Hematopoietic multipotent progenitor cell (in vitro differentiated cells): Measurements from ENCODE around the gene ARHGAP26. TPM values are rescaled to one million over a fixed set of nuclear protein-coding genes. Genes with fewer than 3 reads are reported as not detected.
A peak's percentile ranks its signal among the peaks of the same experiment; 100 is the strongest.

ENCODE experiments used
- DNase-seq, 3 donors: peaks; one replicate each; pipeline ENCODE4 v3.0.0-alpha.2; 2011 to 2015; ENCODE audit warnings: low read depth in 2 of 3, low spot score in 2 of 3
- total RNA-seq: library from RNA; depleted of rRNA; stranded (reverse); fragments of >200 nt; gene quantifications from one replicate; pipeline ENCODE4 v1.2.3, GENCODE V29; 2012

Gene ARHGAP26
- total RNA-seq, 1 donor = 14.5 TPM

DNA sequence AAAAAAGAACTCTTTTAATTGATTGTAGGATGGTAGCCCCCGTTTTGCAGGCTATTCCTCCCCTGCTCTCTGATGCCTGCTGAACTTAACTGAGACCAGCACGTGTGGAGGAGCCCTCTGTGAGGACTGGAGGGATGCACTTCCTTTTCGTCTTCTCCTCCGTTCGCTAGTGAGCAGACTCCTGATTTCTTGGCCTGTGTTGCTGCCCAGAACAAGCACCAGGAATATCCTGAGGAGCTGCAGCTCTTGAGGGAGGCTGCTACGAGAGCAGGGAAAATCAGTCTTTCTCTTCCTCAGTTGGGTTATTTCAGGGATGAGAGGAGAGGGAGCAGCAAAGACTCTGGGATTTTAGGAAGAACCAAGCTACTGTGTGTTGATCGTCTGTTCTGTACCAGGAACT lies 74.7 kb downstream of the ARHGAP26 start:
- DNase-seq = no peak

DNA sequence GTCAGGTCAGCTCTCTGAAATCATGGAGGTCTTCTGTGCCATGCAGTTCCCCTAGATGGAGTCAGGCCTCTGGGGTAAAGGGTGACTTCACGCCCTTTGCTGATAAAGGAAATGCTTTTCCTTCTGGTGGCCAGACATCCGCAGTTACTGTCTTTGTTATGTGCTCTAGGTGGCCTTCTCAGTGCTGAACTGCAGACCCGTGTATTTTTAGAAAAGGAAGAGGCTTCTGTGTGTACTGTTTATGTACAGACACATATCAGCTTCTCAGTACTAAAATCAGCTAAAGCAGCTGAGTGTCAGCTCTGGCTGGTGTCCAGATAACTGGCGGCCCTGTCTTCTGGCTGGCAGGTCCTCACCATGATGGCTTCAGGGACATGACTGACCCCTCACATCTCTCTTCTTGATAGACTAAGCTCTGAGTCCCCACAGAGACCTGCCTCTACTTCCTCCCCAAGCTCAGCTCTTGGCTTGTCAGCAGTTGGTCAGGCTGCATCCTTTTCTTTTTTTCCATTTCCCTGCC lies 75.3 kb downstream of the ARHGAP26 start:
- peak in 2 of 3 donors; percentile 7 to 20 for DNase-seq

DNA sequence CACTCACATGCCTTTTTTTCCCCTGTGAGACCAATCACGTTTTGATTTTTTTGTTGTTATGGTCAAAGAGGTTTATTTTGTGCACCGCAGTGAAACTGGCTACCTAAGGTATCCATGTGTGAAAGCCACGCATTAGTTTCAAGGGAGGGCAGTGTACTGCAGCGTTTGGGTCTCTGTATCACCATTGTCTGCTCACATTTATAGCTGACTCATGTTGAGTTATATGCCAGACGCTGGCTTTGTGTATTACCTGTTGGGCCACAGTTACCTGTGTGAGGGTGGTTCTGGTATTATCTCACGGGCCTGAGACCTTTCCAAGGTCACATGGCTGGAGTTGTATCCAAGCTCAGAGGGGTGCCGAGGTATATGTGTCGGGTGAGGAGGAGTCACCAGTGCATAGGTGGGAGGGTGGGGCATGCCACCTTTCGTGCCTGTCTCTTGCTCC lies 75.8 kb downstream of the ARHGAP26 start:
- DNase-seq = peak in 2 of 3 donors; percentile 17 to 24

DNA sequence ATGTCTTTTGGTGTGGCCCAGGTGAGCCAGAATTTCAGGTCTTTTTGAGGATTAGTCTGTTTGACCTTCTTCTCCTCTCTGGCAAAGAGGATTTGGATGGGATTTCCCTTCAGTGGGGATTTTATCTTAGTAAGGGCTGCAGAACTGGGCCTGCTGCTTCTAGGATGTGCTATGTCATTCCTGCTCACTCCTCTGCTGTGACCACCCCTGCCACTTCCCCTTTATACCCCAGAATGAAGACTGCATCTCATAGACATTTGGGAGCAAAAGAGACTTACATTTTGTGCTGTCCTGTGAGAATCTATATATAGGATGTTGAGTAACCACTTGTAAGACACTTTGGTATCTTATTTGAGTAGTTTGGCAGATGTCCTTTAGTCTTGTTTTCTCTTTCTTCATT lies 76.2 kb downstream of the ARHGAP26 start:
- DNase-seq = peak in 2 of 3 donors; percentile 63 to 77

DNA sequence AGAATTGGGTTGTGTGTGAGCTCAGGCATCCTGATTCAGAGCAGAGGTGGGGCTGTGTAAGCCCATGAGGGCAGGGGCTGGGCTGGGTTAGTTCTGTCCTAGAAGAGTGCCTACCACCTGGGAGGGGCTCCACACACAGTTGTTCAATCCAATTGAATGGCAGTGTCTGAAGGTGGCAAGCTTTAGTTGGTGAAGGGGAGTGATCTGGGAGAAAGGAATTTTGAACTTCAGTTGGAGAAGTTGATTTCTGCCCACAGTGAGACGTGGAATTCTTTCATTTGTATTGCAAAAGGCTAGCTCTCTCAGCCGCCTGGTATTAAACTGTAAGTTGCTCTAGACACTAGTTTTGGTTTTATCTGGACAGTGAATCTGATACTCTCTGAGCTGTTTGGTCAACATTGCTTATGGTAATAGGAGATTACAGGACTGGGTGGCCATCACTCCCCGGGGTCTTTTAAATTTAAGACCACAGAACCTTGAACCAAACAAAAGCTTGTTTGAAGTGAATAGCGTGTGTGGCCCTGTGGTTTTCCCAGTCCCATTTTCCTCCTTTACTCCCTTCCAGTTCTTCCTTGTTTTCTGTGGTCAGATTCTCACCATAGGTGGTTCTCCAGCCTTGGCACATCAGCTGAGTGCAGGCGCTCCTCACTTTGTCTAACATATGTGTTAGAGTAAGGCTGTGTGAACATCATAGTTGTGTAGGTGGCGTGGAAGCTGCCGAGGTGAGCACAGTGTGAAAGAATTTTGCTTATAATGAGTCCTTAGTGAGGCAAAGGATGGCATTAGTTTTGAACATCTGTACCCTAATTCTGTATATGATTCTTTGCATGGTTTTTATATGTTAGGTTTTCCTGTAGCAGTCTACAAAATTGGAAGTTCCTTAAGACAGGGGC lies 78.0 kb downstream of the ARHGAP26 start:
- no peak for DNase-seq

DNA sequence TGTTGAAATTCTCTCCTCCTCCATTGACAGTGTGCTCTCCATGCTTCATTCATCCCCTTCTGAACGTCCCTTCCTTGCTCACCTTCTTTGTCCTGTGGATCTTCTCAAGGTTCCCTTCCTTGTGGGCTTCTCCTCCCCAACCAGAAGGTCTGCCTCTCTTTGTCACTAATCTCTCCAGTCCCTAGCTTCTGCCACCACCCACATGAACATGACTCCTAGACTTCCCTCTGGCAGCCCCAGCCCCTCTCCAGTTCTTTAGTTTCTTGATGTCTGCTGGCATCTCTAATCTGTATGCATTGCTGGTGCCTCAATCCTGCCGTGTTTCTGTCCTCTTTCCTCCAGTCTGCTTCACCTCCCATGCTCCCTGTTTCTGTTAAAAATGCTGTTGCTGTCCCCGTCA lies 79.3 kb downstream of the ARHGAP26 start:
- DNase-seq = no peak

DNA sequence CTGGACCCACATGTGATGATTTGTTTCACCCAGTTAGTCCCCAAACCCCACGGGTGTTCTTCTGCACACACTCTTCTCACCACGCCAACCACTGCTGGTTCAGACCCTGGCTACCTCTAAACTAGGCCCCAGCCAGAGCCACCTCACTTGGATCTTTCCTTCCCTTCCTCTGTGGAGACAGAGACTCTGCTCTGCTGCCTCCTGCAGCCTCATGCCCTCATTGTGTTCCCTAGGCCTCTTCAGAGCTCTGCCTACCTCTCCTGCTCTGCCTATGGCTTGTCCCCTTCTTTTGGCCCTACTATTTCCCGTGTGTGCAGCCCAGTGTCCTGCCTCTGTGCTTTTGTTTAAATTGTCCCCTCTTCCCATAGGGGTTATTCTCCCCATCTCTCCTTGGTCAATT lies 79.7 kb downstream of the ARHGAP26 start:
- no peak for DNase-seq

DNA sequence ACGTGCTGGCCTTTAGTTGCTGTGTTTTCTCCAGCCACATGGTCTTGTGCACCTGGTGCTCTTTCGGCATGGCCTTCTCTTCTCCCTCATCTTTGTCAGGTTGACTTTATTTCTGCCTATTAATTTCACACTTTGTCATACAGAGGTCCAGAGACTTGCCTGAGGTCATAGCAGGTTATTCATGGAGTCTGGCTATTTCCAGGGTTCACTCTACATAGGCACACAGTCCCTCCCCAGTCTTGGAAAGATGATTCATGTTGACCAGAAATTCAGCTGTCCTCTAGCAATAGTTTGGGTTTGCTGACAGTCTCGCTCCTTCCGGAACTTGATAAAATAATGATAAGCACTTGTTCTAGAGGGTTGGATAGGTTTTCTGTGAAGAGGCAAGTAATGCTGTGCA lies 81.6 kb downstream of the ARHGAP26 start:
- no peak for DNase-seq

DNA sequence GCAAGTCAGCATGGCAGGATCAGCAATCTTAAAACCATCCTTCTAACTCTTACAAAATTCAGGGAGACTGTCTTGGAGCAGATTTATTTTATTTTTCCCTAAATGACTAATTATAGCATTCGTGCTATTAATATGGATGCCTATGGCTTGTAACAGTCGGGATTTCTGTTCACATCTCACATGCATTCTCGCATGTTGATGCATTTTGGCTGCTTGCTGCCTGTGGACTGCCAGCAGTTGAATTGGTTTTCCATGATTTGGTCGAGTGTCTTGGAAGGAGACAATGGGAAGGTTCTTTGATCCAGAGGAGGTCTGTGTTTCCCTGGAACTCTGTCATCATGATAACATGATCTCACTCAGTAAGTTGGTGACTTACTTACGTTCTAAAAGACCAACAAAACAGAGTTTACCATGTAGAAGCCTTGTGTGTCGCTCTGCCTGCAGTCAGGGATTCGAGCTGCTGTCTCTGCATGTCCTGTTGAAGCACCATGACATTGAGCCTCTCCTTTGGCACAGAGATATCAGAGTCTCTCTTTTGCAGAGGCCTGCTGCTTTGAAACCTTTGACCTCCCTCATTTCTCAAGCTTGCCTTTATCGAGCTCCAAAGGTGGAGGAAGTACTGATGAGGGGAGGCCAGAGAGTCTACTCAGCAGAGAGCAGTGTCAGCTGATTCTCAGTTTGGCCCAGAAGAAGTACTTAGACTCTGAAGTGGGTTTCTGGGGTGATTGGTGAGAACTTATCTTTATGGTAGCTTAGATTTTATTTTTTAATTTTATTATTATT lies 82.4 kb downstream of the ARHGAP26 start:
- no peak for DNase-seq

DNA sequence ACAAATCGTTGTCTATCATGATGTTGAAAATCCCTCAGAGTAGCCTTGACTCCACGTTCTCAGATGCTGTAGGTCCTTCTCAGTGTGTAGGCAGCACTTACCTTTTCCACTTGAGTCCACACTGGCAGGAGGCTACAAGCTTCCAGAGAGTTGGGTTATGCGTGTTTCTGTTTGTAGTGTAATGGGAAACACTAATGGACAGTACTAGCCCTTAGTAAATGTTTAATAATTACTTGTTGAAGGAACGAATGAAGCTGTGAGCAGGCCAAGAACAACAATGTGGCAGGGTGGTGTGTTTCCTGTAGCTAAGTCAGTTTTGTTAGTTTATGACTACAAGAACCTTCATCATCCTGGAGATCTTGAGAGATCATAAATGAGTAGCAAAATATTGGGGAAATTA lies 83.5 kb downstream of the ARHGAP26 start:
- no peak for DNase-seq

DNA sequence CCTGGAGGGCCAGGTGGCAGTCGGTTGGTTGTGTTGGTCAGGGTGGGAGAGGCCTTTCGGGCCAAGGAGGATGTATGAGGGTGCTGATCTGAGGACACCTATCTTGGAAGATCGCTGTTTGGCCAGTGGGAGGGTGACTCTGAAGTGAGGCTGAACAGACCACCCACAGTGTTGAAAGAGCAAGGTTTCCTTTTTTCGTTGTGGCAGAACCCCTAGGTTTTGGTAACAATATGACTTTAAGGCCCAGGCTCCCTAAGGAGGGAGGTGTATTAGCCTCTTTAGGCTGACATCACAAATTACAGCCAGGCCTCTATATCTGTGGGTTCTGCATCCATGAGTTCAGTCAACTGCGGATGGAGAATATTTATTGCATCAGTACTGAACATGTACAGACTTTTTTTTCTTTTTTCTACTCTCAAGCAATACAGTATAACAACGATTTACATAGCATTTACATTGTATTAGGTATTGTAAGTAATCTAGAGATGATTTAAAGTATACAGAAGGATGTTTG lies 86.1 kb downstream of the ARHGAP26 start:
- DNase-seq = no peak

DNA sequence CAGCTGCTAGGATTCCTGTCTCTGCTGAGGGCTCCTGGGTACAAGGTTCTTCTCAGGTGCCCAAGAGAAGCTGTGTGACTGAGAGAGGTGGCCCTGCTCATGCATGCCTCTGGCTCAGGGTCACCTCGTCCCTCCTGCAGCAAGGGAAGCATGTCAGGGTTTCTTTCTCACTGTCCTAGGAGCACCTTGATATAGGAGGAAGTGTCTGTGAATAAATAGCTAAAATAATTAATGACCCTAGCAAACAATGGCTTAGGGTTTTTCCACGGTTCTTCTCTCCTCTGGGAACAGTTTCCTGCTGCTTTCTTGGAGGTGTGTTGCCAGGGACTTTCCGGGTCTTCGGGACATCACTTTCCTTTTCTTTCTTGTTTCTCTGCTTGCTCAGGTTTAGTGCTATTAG lies 87.2 kb downstream of the ARHGAP26 start:
- no peak for DNase-seq

DNA sequence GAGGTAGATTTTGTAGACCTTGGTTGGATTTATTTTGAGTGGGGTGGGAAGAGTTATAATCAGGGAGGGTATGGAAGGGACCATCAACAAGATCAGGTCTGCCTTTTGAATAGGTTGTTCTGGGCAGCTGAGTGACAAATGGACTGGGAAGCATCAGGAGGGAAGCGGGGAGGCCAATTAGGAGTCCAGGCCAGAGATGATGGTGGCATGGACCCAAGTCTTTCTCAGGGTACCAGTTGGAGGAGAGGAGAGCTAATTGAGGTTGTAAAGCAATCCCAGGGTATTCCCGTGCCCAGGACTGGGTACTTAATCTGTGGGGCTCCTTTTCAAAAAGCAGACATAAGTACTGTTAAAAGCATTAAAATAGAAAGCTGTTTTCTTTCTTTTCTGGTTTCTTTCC lies 88.9 kb downstream of the ARHGAP26 start:
- DNase-seq = no peak

DNA sequence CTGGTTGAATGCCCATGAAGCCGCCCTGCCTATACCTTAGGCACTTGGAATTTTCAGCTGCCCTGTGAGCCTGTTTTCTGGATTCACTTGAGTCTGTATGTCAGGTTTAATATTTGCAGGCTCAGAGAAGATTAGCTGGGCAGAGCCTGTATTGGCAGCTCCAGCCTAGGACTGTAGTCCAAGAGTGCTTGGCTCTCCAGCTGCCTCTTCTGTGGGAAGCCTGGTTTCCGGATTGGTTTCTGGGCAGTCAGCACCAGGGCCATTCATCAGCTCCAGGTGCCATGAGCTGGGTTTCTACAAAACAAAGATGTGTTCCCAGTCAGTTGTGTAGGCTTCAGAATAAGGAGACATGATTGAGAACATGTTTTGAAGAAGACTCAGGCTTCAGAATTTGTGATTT lies 90.1 kb downstream of the ARHGAP26 start:
- DNase-seq = no peak

DNA sequence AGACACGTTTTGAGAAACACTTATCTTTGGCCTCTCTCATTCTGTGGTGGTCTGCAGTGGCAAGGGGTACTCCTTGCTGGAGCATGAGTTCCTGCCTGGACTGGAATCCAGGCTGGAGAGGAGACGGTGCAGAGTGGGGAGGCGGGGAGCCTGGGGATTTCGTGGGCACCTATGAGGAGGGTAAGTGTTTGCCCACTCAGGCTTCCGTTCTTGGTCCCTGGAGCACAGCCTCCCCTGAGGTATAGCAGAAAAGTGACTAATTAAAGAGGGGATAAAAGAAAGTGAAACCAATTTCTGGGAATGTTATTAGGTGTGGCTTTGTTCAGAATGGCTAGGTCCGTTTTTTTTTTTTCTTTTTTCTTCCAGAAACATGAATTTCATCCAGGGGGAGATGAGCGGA lies 90.8 kb downstream of the ARHGAP26 start:
- no peak for DNase-seq

DNA sequence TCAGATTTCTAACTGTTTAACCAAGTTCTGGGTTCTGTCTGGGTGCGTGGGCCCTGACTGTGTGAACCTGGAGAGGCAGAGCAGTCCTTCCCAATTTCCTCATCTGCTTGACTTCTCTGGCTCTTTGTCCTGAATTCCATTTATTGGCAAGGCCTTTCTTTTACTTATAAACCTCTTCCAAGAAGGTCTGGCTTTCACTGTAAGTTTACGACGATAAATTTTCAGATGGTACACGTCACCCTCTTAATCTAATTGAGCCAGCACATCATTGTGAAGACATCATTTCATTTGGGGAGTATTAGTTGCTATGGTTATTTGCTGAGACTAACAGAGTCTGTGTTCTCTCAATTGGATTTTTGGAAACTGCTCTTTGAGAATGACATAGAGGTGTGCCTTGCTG lies 92.4 kb downstream of the ARHGAP26 start:
- DNase-seq = no peak

DNA sequence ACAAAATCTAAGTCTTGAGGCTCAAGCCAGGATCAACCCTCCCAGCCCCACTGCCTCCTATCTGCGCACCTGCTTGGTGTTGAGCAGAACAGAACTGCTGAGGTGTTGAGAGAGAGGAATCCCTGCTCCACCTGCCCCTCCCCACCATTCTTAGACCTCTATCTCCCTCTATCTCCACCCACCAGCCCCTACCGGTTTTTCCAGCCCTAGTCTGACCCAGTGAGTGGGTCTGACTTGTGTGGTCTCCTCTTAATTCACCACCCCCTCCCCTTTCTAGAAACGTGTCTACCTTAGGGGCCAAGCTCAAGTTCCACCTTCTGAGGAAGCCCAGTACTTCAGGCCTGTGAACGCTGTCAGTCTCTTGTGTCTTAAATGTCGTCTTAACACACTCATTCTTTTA lies 93.7 kb downstream of the ARHGAP26 start:
- no peak for DNase-seq

DNA sequence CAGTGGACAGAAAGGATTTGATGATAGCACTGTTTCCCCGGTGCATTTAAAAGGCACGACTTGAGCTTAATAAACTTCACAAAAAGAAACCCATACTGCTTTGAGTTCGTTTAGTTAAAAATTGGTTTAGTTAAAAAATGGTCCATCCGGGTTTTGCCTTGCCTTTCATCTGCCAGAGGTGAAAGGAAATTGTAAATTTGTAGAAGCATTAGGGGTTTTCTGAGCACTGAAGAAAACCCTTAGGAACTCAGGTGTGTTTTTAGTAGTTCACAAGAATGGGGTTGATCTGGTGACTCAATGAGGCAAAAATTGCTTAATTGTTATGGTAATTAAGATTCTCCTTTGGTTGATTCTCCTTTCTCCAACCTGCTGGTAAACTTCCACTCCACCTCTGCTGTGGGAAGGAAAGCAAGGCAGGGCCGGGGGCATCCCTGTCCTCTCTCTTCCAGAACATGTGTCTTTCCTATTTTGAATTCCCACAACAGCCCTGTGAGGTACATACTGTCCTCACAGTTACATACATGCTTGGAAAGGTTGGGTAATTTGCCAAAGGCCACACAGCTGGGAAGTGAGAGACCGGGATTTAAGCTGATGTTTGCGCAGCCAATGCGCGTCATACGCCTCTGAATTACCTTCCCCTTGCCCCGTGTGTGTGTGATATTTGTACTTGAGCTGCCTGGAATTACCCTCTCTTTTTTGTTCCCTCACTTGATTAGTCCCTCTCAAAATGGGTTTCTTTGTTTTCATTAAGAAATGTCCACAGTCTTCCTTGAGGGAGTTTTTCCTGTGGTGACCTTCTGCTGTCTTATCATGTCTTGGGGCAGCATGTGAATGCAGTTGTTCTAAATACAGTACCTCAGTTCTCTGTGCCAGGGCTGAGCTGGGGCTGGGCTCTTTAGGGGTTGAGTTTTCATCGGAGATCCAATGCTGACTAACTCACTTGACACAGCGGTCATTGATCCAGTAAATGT lies 94.4 kb downstream of the ARHGAP26 start:
- DNase-seq = no peak

DNA sequence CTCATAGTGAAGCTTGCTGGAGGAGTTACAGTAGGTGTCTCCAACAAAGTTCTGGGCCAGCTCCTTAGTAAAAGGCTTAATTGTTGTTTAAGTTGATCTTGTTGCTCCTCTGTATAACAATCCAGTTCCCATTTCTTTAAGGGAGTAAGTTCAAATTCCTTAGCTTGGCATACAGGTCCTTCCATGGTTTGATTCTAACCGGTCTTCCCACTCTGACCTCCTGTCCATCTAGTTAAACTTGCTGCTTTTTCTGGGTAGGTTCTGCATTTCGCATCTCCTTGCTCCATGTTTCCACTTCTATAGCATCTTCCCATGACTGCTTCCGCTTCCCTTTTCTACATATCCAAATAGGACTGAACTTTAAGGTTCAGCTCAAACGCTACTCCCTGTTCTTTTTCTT lies 95.5 kb downstream of the ARHGAP26 start:
- DNase-seq = no peak

DNA sequence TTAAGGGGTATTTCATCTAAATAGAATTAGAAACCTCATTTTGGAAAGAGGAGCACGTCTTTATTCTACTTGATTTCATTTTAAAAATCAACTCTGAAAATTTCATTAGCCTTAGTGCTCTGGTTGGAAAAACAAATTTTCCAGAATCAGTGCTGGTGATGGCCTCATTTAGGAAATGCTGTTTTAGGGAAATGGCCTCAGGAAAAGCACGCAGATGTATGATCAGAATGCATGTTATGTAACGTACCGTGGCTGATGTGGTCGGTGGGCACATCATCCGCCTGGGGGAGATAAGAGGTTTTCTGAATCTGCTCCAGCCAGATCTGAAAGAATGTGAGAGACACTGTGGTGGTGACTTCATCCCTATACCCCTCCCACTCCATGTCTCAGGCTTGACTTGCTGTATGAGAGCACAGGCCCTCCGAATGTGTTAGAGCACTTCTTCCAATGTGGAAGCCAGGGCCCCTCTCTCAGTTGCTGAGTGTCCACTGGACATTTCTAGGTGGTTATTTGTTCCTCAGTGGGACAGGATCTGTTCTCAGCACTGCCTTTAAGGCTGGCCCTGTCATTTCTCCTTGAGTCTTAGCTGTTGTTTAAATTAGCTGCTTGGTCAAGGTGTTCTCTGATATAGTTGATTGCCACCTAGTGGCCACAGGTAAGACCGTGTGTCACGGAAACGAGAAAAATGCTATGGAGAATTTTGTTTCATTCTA lies 96.5 kb downstream of the ARHGAP26 start:
- DNase-seq = peak; percentile 35 to 89 (median 78)
